ENCODE results near the gene TRIM26.

The TRIM26 gene

GRCh38 chr6:30180145-30180544, 33.1 kb downstream of the TRIM26 start:
- H3K79me2 ChIP-seq (ENCODE audit: control insufficient read depth, insufficient read depth, low read length, poor library complexity): no peaks in the 10 kb centered on the region
- no peak overlapping the region for H3K4ac ChIP-seq (ENCODE audit: low read depth, low read length)
- H2AFZ ChIP-seq (ENCODE audit: insufficient read depth, low read length, poor library complexity): no peak overlapping the region
- H3K9ac ChIP-seq (ENCODE audit: low read length): no peak overlapping the region
- H4K12ac ChIP-seq (ENCODE audit: low read depth, low read length): no peak overlapping the region
- no peak overlapping the region for H3K27ac ChIP-seq (ENCODE audit: low read depth, low read length)
- H3K23ac ChIP-seq (ENCODE audit: low read length): no peak overlapping the region
- no peaks in the 10 kb centered on the region for H3K27me3 ChIP-seq (ENCODE audit: insufficient read depth, low read length)
- H2BK5ac ChIP-seq (ENCODE audit: low read depth, low read length, poor library complexity): no peak overlapping the region
- no peaks in the 10 kb centered on the region for H3K9me3 ChIP-seq (ENCODE audit: insufficient read depth, low read depth, low read length)
- no peaks in the 10 kb centered on the region for H3K4me1 ChIP-seq (ENCODE audit: control insufficient read depth in 1 of 2, insufficient read depth in 2 of 2, low read length in 2 of 2)
- no CpG with 5 or more reads among the region's 1 CpG for WGBS (ENCODE audit: extremely low coverage, insufficient coverage, insufficient read length)
- no peak for DNase-seq
- no peak overlapping the region for H3K4me2 ChIP-seq (ENCODE audit: low read length)
- H2BK12ac ChIP-seq (ENCODE audit: low read length): no peak overlapping the region
- H3K79me1 ChIP-seq (ENCODE audit: low read length): no peaks in the 10 kb centered on the region
- H3K18ac ChIP-seq (ENCODE audit: low read length): no peak overlapping the region
- no peak overlapping the region for H4K8ac ChIP-seq (ENCODE audit: low read depth, low read length)
- H3K36me3 ChIP-seq (ENCODE audit: control insufficient read depth in 1 of 2, insufficient read depth in 2 of 2, low read length in 2 of 2): peaks cover 4 to 6% of the 10 kb centered on the region in 2 experiments
- no peak overlapping the region for H3K14ac ChIP-seq (ENCODE audit: low read length)
- H2AK5ac ChIP-seq (ENCODE audit: low read length): no peak overlapping the region
- H2BK120ac ChIP-seq (ENCODE audit: insufficient read depth, low read length, poor library complexity): no peak overlapping the region
- no peak overlapping the region for H4K91ac ChIP-seq (ENCODE audit: low read depth, low read length)
- H3K4me3 ChIP-seq (ENCODE audit: low read depth, low read length): no peak overlapping the region

- H4K8ac ChIP-seq (ENCODE audit: low read depth, low read length): no peak overlapping the region
- no peak overlapping the region for H2AFZ ChIP-seq (ENCODE audit: insufficient read depth, low read length, poor library complexity)
- no peak overlapping the region for H4K12ac ChIP-seq (ENCODE audit: low read depth, low read length)
- no peak overlapping the region for H2BK5ac ChIP-seq (ENCODE audit: low read depth, low read length, poor library complexity)
- H3K27me3 ChIP-seq (ENCODE audit: insufficient read depth, low read length): no peaks in the 10 kb centered on the region
- no peak overlapping the region for H3K18ac ChIP-seq (ENCODE audit: low read length)
- H2BK120ac ChIP-seq (ENCODE audit: insufficient read depth, low read length, poor library complexity): no peak overlapping the region
- H3K79me2 ChIP-seq (ENCODE audit: control insufficient read depth, insufficient read depth, low read length, poor library complexity): no peaks in the 10 kb centered on the region
- no peak overlapping the region for H3K4ac ChIP-seq (ENCODE audit: low read depth, low read length)
- no peak overlapping the region for H3K23ac ChIP-seq (ENCODE audit: low read length)
- H2BK12ac ChIP-seq (ENCODE audit: low read length): no peak overlapping the region
- H3K9ac ChIP-seq (ENCODE audit: low read length): no peak overlapping the region
- H3K4me2 ChIP-seq (ENCODE audit: low read length): no peak overlapping the region
- no peak overlapping the region for H3K4me3 ChIP-seq (ENCODE audit: low read depth, low read length)
- H2AK5ac ChIP-seq (ENCODE audit: low read length): no peak overlapping the region
- no peaks in the 10 kb centered on the region for H3K79me1 ChIP-seq (ENCODE audit: low read length)
- H4K91ac ChIP-seq (ENCODE audit: low read depth, low read length): no peak overlapping the region
- H3K27ac ChIP-seq (ENCODE audit: low read depth, low read length): no peak overlapping the region
- H3K4me1 ChIP-seq (ENCODE audit: control insufficient read depth in 1 of 2, insufficient read depth in 2 of 2, low read length in 2 of 2): no peaks in the 10 kb centered on the region
- no CpG with 5 or more reads among the region's 1 CpG for WGBS (ENCODE audit: extremely low coverage, insufficient coverage, insufficient read length)
- H3K9me3 ChIP-seq (ENCODE audit: insufficient read depth, low read depth, low read length): no peaks in the 10 kb centered on the region
- no peak for DNase-seq
- H3K36me3 ChIP-seq (ENCODE audit: control insufficient read depth in 1 of 2, insufficient read depth in 2 of 2, low read length in 2 of 2): no peaks in the 10 kb centered on the region
- no peak overlapping the region for H3K14ac ChIP-seq (ENCODE audit: low read length)
These were observed 34.4 kb downstream of the TRIM26 start for GRCh38 chr6:30178837-30179236.

DNA sequence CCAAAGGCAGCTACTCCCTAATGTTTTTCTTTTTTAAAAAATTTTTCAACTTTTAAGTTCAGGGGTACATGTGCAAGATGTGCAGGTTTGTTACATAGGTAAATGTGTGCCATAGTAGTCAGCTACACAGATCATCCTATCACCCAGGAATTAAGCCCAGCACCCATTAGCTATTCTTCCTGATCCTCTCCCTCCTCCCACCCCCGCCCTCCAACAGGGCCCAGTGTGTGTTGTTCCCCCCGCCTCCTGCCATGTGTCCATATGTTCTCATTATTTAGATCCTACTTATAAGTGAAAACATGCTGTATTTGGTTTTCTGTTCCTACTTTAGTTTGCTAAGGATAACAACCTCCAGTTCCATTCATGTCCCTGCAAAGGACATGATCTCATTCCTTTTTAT, 37.4 kb downstream of the TRIM26 start:
- H3K36me3 ChIP-seq (ENCODE audit: control insufficient read depth in 1 of 2, insufficient read depth in 2 of 2, low read length in 2 of 2): no peaks in the 10 kb centered on the region
- no peak overlapping the region for H2BK5ac ChIP-seq (ENCODE audit: low read depth, low read length, poor library complexity)
- peaks cover 0 to 3% of the 10 kb centered on the region in 2 experiments for H3K4me1 ChIP-seq (ENCODE audit: control insufficient read depth in 1 of 2, insufficient read depth in 2 of 2, low read length in 2 of 2)
- no peak overlapping the region for H2BK12ac ChIP-seq (ENCODE audit: low read length)
- no peak overlapping the region for H4K12ac ChIP-seq (ENCODE audit: low read depth, low read length)
- H3K9ac ChIP-seq (ENCODE audit: low read length): no peak overlapping the region
- H3K9me3 ChIP-seq (ENCODE audit: insufficient read depth, low read depth, low read length): no peaks in the 10 kb centered on the region
- H2BK120ac ChIP-seq (ENCODE audit: insufficient read depth, low read length, poor library complexity): no peak overlapping the region
- peaks cover 14% of the 10 kb centered on the region for H3K27me3 ChIP-seq (ENCODE audit: insufficient read depth, low read length)
- H3K4me3 ChIP-seq (ENCODE audit: low read depth, low read length): no peak overlapping the region
- H3K79me1 ChIP-seq (ENCODE audit: low read length): no peaks in the 10 kb centered on the region
- H4K8ac ChIP-seq (ENCODE audit: low read depth, low read length): no peak overlapping the region
- no peak overlapping the region for H3K4me2 ChIP-seq (ENCODE audit: low read length)
- H3K18ac ChIP-seq (ENCODE audit: low read length): no peak overlapping the region
- H2AFZ ChIP-seq (ENCODE audit: insufficient read depth, low read length, poor library complexity): no peak overlapping the region
- no peaks in the 10 kb centered on the region for H3K79me2 ChIP-seq (ENCODE audit: control insufficient read depth, insufficient read depth, low read length, poor library complexity)
- no peak overlapping the region for H3K4ac ChIP-seq (ENCODE audit: low read depth, low read length)
- no peak overlapping the region for H3K27ac ChIP-seq (ENCODE audit: low read depth, low read length)
- H3K23ac ChIP-seq (ENCODE audit: low read length): no peak overlapping the region
- no peak overlapping the region for H4K91ac ChIP-seq (ENCODE audit: low read depth, low read length)
- no peak for DNase-seq
- no CpG with 5 or more reads among the region's 2 CpGs for WGBS (ENCODE audit: extremely low coverage, insufficient coverage, insufficient read length)
- H2AK5ac ChIP-seq (ENCODE audit: low read length): no peak overlapping the region
- H3K14ac ChIP-seq (ENCODE audit: low read length): no peak overlapping the region

GRCh38 chr6:30172681-30173080, 40.5 kb downstream of the TRIM26 start:
- Histone ChIP-seq H3K23ac (ENCODE audit: low read length) (no peak overlapping the region), H4K91ac (ENCODE audit: low read depth, low read length) (no peak overlapping the region), H3K79me2 (ENCODE audit: control insufficient read depth, insufficient read depth, low read length, poor library complexity) (no peaks in the 10 kb centered on the region), H4K8ac (ENCODE audit: low read depth, low read length) (no peak overlapping the region), H3K79me1 (ENCODE audit: low read length) (no peaks in the 10 kb centered on the region), H2BK5ac (ENCODE audit: low read depth, low read length, poor library complexity) (no peak overlapping the region), H3K36me3 (ENCODE audit: control insufficient read depth in 1 of 2, insufficient read depth in 2 of 2, low read length in 2 of 2) (no peaks in the 10 kb centered on the region), H2BK12ac (ENCODE audit: low read length) (no peak overlapping the region), H3K4me1 (ENCODE audit: control insufficient read depth in 1 of 2, insufficient read depth in 2 of 2, low read length in 2 of 2) (peaks cover 0 to 3% of the 10 kb centered on the region in 2 experiments), H3K4ac (ENCODE audit: low read depth, low read length) (no peak overlapping the region), H2BK120ac (ENCODE audit: insufficient read depth, low read length, poor library complexity) (no peak overlapping the region), H3K14ac (ENCODE audit: low read length) (no peak overlapping the region), H4K12ac (ENCODE audit: low read depth, low read length) (no peak overlapping the region), H3K4me2 (ENCODE audit: low read length) (no peak overlapping the region), H2AFZ (ENCODE audit: insufficient read depth, low read length, poor library complexity) (no peak overlapping the region), H3K18ac (ENCODE audit: low read length) (no peak overlapping the region), H3K27me3 (ENCODE audit: insufficient read depth, low read length) (peaks cover 14% of the 10 kb centered on the region), H3K4me3 (ENCODE audit: low read depth, low read length) (no peak overlapping the region), H3K27ac (ENCODE audit: low read depth, low read length) (no peak overlapping the region), H2AK5ac (ENCODE audit: low read length) (no peak overlapping the region), H3K9ac (ENCODE audit: low read length) (no peak overlapping the region), H3K9me3 (ENCODE audit: insufficient read depth, low read depth, low read length) (no peaks in the 10 kb centered on the region)
- no peak for DNase-seq
- no CpG with 5 or more reads among the region's 4 CpGs for WGBS (ENCODE audit: extremely low coverage, insufficient coverage, insufficient read length)
